ENCODE results near the gene UNCX.

UNCX gene

GRCh38 chr7:1227071-1227804 is 5.4 kb upstream of the UNCX start:
- TF ChIP-seq CTCF (IDR thresholded peaks at IDR 0.05) (no peak), ZFX (IDR thresholded peaks at IDR 0.05; ENCODE audit: borderline replicate concordance) (no peak)
- no peak overlapping the region for H3K27ac ChIP-seq

GRCh38 chr7:1227814-1228544 is 4.7 kb upstream of the UNCX start:
- TF ChIP-seq ZFX (IDR thresholded peaks at IDR 0.05; ENCODE audit: borderline replicate concordance) (no peak), CTCF (IDR thresholded peaks at IDR 0.05) (no peak)

GRCh38 chr7:1228545-1229201 is 4.0 kb upstream of the UNCX start:
- TF ChIP-seq CTCF (IDR thresholded peaks at IDR 0.05) (no peak), ZFX (IDR thresholded peaks at IDR 0.05; ENCODE audit: borderline replicate concordance) (no peak)

More at GRCh38 chr7:1227814-1228544, 4.7 kb upstream of the UNCX start:
- H3K27ac ChIP-seq = no peak overlapping the region

GRCh38 chr7:1229202-1229947 is 3.3 kb upstream of the UNCX start:
- no peak overlapping the region for H3K27ac ChIP-seq
- TF ChIP-seq ZFX (IDR thresholded peaks at IDR 0.05; ENCODE audit: borderline replicate concordance) (no peak), CTCF (IDR thresholded peaks at IDR 0.05) (no peak)

More at GRCh38 chr7:1228545-1229201, 4.0 kb upstream of the UNCX start:
- no peak overlapping the region for H3K27ac ChIP-seq

- TF ChIP-seq CTCF (IDR thresholded peaks at IDR 0.05) (no peak), ZFX (IDR thresholded peaks at IDR 0.05; ENCODE audit: borderline replicate concordance) (no peak)
- no peak overlapping the region for H3K27ac ChIP-seq
Observed at GRCh38 chr7:1229956-1230355, 2.7 kb upstream of the UNCX start.

- TF ChIP-seq CTCF (IDR thresholded peaks at IDR 0.05) = no peak
- no peak for TF ChIP-seq ZFX (IDR thresholded peaks at IDR 0.05; ENCODE audit: borderline replicate concordance)
- H3K27ac ChIP-seq = no peak overlapping the region
Observed at GRCh38 chr7:1230411-1231213, 2.1 kb upstream of the UNCX start.

Measured in 22Rv1 (cell line).